Glomerular endothelial cell (primary cell): ENCODE measurements around the gene RABGAP1. TPM values are rescaled to one million over a fixed set of nuclear protein-coding genes. Genes with fewer than 3 reads are reported as not detected.

ENCODE experiments used
- DNase-seq: peaks from one replicate; pipeline ENCODE4 v3.0.0-alpha.2; 2011; ENCODE audit warnings: low read depth, low spot score; ENCODE audit errors: extremely low read depth
- total RNA-seq: library from RNA; depleted of rRNA; stranded (reverse); fragments of >200 nt; gene quantifications from 2 replicates; pipeline ENCODE4 v1.2.3, GENCODE V29; 2015

Gene RABGAP1
- total RNA-seq, 1 donor from 2014 or later = 35.5 TPM

DNA sequence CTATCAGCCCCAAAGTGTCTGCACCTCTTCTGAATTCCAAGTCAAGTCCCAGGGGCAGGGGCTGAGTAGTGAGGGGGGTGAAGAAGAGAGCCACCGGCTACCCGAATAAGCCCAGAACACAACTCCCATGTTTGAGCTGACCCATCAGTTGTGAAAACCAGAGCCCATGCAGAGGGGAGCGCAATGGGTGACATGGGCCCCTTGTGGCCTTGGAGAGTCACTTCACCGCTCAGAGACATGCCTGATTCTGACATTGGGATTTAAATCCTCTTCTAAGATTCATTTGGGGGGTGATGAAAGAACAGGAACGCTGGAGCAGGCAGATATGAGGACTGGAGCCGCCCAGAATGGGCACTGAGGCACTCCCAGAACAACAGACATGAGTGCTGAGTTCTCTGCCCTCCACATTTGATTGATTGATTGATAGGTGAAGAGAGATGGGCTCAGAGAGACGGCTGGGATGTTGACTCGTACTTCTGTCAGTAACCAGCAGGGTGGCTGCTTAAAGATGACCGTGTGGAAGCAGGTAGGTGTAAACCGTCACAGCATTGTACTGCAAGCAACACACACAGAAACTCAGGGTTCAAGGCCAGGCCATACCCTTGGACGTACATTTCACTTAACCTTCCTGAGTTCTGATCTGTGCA, 166.9 kb downstream of the RABGAP1 start:
- no peak for DNase-seq

DNA sequence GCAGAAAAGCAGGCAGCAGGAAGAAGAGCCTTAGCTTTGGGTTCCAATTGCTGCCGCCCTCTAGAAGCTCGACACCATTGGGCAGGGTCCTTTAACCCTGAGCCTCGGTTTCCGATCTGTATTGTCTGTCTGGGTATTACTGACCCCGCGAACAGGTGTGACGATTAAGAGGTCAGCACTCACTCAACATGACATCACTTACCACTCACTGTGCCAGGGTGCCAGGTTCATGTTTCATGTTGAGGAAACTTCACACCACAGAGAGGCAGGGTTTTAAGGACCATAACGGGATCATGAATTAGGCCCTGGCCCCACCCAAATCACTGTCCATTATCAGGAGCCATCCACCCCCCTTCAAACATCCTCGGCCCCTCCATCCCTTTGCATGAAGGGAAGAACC, 168.2 kb downstream of the RABGAP1 start:
- no peak for DNase-seq

DNA sequence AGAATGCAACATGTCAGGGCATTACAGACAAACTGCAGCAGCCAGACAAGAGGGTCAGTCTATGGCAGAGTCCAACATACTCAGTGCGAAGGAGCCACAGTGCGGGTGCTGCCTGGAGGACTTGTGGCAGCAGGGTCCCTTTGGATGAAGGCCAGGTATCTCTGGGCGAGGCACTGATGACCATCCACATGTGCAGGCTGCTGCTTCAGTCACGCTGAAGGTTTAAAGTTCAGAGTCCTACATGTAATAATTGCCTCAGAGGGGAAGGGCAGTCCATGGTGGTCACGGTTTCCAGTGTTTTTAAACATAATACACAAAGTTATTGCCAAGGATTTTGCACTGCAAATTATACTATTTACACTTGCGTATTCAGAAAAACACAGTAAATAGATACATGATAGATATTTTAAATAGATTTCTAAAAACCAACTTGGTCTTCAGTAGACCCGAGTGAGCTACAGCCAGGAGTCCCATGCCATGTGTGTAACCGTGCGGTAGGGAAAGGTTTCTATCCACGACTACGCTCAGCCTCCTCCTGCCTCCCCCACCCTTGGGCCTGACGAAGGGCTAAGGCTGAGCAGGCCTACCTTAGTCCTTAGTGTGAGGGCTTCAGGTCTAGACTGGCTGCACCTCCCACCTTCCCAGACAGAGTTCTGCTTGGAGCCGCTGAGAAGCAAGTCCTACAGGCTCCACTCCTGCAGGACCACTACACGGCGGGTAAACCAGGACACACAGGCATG, 168.9 kb downstream of the RABGAP1 start:
- no peak for DNase-seq

DNA sequence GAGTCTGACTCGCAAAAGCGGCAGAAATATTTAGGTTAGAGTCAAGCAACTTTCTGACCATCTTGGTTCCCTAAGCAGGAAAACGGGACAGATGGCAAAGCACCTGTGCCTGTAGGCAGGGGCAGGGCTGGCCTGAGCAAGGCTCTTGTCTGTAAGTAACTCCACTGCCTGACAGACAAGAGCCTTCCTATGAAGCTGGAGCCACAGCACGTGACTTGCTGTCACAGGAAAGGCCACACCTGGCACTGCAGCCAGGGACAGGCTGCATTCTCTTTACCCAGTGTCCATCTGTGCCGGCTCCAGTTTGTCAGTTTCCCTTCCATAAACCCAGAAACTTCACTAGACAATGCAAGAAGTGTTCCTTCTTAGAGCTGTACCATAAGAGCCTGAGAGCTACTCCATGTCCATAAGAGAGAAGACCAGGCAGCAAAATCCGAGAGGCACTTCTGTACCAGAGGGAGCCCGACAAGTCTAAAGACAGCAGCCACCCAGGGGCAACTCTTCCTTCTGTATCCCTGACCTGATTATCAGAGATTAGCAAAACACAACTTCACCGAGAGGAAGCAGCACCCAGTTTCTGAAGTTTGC, 170.7 kb downstream of the RABGAP1 start:
- no peak for DNase-seq

DNA sequence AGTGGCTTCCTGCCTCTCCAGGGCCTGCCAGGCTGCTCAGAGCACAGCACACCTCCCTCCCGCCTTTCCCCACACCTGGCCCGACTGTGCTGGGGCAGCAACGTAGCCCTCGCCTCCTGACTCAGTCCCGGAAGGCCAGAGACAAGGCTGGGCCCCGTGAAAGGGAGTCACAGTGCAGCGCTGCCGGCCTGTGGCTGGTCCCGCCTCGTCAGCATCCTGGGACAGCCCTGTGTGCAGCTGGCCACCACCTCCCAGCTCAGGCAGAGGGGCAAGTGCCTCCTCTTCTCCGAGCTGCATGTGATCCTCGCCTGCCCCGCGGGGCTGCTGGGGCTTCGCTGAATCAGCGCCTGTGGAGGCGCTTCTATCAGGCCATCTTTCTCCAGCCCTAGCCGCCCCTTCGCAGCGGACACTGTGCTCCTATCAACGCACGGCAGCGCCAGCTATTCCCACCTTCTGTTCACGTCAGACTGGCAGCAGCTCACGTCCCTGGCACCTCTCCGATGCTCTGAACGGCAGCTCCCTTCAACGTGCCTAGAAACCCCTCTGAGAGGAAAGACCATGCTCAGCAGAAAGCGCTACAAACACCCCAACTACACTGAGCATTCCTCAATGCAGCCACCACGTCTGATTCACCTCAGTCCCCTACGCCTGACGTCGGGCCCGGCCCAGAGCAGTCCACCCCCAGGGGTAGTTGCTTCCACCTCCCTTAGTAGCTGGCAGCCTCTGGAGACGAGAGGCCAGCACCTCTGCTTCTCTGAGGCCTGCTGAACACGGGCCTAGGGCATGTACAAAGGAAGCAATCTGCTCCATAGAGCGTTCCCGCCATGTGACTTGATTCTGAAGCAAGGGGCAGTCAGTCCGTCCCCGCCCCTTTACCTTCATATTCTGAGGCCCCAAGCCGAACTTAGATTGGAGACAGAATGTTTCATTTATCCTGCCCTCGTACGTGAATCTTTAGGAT, 171.5 kb downstream of the RABGAP1 start:
- no peak for DNase-seq

DNA sequence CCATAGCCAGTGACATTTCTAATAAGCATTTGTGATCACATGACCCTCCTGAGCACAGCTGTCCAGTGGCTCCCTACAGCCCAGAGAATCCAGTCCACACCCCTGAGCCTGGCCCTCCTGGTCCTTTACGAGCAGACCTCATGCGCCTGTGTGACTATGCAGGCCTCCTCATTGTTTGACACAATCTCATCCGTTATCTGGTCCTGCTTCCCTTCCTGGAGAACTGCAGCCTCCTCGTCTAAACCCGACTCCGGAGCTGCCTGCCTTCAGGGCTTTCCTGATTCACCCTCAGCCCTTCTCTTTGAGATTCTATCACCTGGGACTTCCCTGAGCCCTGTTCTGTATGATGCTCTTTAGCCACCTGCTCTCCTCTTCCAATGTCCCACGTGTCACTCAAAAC, 172.4 kb downstream of the RABGAP1 start:
- no peak for DNase-seq

DNA sequence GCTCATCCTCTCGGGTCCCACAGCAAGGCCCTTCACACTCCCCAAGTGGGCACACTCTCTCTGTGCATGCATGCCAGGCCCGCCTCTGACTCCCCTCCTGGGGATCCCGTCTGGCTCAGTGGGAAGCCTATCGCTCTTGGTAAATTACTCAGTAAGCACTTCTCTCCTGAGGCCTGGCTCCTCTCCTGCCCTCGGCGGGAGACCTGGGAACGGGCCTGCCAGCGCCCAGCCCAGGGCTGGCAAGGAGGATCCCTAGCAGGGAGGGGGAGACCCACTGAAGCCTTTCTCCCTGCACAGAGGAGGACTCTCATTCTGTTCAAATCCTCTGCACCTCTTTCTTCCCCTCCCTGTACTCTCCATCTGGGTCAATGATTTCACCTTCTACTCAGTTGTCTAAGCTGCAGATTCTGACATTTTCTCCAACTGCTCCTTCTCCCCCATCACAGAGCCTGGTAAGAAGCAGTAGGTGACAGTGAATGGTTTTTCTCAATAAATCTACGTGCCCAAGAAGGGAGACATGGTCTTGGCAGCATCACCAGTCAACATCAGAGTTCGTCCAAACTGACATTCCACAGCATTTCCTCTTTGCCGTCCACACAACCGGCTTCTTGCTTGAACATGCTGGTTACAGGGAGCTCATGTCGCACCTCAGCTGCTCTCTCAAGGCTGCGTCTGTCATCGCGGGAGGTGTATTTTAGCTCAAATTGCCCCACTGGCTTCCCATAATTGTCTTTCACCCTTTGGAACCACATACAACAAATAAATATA, 174.5 kb downstream of the RABGAP1 start:
- no peak for DNase-seq

DNA sequence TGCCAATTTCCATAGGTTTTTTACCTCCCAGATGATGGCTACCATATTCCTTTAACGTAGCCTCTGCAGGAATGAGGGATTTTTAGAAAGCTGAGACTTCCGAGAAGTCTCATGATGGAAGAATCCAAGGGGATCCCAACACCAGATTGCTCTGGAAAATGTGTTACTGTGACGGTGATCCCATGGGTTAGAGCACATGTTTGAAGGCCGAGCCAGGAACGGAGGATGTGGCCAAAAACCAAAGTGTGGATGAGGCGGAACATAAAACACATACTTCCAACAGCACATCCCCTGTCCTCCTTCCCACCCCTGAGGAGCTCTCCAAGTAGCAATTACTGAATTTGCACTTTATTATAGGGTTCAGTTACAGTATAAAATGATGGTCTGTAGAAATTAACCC, 175.2 kb downstream of the RABGAP1 start:
- DNase-seq = no peak

DNA sequence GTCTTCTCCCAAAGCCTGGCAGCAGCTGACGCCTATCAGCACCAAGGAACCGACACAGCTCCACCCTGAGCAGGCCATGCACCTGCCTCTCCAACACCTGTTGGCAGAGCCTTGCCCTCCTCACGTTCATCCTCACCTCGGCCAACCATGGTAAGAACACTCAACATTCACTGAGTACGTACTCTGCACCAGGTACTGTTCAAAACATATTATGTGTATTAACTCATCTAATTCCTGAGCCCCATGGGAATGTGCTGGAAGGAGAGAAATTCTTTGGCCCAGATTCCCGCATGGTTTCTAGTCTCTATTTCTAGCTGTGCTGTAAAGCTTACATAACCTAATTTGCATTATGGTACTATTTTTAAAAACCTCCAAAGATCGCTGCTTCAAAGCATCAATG, 178.7 kb downstream of the RABGAP1 start:
- no peak for DNase-seq

DNA sequence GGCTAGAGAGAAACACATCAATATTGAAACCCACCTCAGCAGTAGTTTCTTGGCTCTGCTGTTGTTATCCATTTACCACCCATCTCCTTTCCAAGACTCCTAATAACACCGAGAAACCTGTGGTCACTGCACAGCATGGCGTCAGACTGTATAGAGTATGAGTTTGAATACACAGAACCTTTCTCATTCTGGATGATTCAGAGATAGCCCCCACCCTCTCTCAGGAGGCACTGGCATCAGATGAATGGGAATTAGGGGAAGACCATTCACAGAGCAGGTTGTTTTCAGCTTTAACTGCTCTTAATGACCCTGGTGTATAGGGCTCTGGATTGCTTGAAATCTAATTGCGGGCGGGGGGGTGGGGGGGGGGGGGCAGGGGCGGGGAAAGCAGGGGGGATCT, 179.3 kb downstream of the RABGAP1 start:
- DNase-seq = no peak

DNA sequence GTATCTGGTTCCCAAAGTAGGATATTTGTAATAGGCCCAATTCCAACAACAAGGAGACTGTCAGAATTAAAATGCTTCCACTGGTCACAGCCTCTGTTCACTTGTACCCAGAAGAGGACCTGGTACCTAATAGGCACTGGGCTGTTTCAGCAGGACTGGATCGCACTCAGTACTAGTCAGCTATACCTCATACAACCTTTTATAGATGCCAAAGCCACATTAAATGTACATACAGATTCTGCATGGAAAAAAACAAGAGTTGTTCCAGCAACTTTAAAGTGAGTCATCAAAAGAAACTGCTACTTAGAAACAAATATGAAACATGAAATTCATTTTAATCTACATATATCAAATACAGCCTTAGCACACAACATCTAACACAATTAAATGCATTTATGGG, 180.1 kb downstream of the RABGAP1 start:
- DNase-seq = no peak

DNA sequence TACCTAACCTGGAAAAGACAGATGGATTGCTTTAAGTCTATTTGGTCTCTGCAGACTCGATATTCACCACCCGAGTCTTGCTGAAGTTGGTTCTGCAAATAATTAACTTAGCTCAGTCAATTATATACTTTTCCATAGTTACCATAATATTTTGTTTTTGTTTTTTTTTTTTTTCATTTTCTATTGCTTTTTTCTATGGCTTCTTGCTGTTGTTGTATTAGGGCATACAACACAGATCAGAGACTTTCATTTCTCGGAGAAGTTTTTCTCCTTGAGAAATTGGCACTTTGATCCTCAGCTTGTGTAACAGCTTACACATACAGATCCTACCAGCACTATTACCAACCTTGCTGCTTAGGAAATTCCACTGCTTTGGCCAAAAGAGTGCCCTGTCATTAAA, 180.6 kb downstream of the RABGAP1 start:
- DNase-seq = no peak

DNA sequence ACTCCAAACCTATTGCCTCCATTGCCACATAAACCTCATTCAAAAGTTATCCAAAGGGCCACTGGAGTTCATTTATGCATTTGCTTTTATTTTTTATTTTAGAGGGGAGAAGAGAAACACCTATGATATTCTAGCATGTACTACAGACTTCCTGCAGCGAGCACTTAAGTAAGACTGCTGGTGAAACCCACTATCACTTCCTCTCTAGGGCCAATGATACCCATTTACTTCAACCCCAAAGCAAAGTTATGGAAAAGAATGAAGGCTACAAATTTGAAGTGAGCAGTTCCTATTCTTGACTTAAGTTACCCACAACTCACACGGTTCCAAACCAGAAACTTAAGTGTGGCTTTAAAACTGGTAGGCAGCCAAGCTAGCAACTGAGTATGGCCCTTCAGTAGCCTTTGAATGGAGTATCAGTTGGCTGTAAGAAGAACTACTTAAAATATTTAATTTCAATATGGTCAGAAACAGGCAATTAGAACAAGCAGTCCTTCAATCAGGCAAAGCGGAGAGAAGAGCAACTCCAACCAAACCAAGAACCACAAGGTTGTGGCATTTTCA, 186.8 kb downstream of the RABGAP1 start:
- no peak for DNase-seq

DNA sequence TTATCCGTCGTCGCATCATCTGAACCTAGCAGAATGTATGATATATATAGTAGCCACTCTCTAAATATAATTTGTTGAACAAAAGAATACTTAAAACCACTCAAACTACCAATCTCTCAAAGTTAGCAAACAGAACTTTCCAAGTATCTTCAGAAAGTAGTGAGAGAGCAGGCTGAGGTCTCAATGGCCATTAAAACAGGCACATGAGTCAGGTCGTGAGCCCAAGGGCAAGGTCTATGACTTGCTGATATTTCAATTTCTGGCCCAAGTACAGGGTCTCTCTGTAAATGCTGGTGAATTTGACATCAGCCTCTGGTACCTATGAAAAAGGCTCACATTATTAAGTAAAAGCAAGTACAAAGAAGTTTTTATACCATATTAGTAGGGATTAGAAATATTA, 187.8 kb downstream of the RABGAP1 start:
- no peak for DNase-seq

DNA sequence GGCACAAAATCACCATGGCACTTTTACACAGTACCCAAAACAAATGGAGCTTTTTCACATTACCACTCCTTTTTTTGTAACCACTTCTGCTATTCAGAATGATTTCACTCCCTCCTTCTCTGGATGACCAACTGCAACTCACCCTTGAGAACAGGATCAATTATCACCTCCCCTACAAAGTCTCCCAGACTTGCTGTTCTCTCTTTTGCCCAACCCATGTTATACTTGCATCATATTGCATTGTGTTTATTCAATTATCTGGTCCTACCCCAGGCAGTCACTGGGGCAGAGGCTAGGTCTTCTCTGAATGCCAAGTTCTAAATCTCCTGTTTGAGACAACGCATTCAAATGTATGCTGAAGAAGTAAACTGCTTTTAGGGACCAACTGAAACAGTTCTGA, 188.6 kb downstream of the RABGAP1 start:
- no peak for DNase-seq

DNA sequence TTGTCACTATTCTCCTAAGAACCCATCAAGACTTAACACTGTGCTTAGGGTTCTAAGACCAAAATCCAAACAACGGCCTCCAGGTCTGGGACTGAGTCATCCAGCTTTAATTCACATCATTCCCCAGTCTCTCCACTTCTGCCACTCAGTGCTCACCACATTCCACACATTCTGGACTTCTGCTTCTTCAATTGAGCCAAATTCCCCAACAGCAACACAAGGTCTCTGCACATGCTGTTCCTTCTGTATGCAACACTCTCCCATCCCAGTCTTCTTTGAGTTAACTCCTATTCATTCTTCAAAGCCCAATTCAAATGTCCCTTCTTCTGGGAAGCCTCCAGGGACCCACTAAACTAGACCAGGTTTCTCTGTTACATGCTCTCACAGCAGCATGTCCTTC, 190.4 kb downstream of the RABGAP1 start:
- DNase-seq = no peak

DNA sequence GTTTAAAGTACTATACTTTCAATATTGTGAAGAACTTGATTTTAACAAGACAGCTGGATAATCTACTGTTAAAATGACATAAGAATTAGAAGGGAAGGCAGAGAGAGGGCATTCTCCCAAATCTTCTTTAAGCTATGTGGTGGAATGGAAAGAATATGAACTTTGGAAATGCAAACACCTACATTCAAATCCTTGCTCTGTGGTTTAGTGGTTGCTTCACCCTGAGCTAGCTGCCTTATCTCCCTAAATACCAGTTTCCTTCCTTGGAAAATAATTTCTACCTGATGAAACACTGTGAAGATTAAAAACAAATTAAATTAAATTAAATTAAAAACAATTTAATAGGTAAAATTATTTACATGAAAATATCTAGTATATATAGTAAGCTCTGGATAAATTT, 191.2 kb downstream of the RABGAP1 start:
- no peak for DNase-seq

DNA sequence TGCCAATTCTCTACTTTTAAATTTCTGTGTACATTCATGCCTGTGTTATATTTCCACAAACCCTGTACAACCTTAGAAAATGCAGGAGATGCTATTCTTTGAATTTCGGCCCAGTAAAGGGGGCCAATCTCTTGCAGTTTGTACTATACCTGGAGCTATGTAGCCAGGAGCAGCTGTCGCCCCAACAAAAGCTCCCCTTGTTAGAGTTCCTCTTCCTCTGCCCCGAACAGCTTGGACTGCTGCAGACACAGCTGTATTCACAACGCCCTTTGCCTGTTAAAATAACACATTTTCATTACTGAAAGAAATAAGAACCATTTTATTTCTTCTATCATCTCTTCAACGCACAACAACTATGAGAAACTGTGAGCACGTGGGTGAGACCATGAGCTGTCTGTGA, 191.9 kb downstream of the RABGAP1 start:
- DNase-seq = no peak

DNA sequence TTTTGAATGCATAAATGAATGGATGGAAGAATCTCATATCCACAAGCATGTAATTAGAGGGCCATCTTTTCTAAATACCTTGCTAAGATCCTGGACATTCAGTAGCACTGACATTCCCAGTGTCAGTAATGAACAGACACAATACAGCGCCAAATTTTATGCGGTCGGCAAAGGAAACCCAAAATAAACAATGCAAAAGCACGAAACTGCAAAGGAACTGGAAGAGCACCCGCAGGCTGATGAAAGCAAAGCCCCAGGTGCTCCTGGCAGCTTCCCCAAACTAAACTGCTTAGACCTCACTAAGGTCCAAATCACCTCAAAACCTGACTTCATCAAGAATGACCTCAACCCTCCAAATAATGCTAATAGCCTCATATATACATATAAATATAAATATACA, 194.6 kb downstream of the RABGAP1 start:
- DNase-seq = no peak

DNA sequence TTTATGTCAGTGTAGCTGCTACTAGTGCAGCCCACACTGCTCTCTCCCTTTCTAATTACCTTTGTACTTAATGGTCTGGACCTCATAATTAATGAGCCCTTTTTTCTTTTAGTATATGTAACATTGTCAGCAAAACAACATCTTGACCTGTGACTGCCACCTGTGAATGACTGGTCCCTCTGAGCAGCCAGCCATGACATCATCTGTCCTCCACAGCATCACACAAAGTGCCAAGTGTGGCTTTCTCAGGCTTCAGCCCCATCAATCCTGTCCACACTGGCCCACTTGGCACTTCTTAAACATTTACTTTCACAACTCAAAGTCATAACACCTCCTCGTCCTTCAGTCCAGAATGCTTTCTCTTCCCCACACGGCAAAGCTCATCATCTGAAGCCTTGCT, 197.3 kb downstream of the RABGAP1 start:
- DNase-seq = no peak
